HCT116 (cell line): ENCODE measurements around the gene ACSBG1. TPM values are rescaled to one million over a fixed set of nuclear protein-coding genes. Genes with fewer than 3 reads are reported as not detected.
"Not testable (repeated sequence)": the region's sequence is repeated elsewhere in the genome, so short reads cannot be mapped to it uniquely, and the experiment has no call there.

Source experiments
- ATAC-seq: fragments of 200-7000 bp; cut with Tn5 transposase; 2 replicates; pipeline ENCODE4 v1.9.1; 2020; ENCODE audit warnings: mild to moderate bottlenecking, moderate library complexity
- BruUV-seq: library from RNA; stranded (reverse); fragments of 400-500 nt; replicated peaks from 2 replicates; lab custom pipeline; 2021; lab: Mats Ljungman, UMichigan
- CTCF ChIA-PET: fragments of 300-600 bp; sonication (Branson Sonifier 250); formaldehyde crosslinking; loops from one replicate; lab custom pipeline; 2021; ENCODE audit warnings: antibody characterized with exemption; lab: Charles Lee
- POLR2A ChIA-PET: fragments of 300-600, 350-600 bp; sonication (Branson Sonifier 250); formaldehyde crosslinking; loops from one replicate; lab custom pipeline; 2021; ENCODE audit warnings: antibody characterized with exemption; lab: Charles Lee
- RAD21 ChIA-PET, 2 experiments: fragments of 300-600 bp; sonication (Branson Sonifier 250); formaldehyde crosslinking; loops; one replicate each; lab custom pipeline; 2023; ENCODE audit warnings: low total read pairs in 2 of 2; ENCODE audit not compliant: uncharacterized antibody in 2 of 2, unreplicated experiment in 2 of 2, low non-redundant PET in 1 of 2; lab: Charles Lee
- DNase-seq: peaks from one replicate; pipeline ENCODE4 v3.0.0-alpha.2; 2010; ENCODE audit warnings: low read depth, low spot score
- H2AFZ ChIP-seq: fragments of 200-600 bp; shearing (Covaris generic), sonication (generic); 2 replicates; pipeline ENCODE4 v1.6.1; 2017; ENCODE audit warnings: low read depth, mixed run types, mixed read lengths, antibody characterized with exemption, low read length; ENCODE audit not compliant: poor library complexity, severe bottlenecking
- H3K27ac ChIP-seq: 2 replicates; pipeline ENCODE4 v1.5.1; 2012; ENCODE audit warnings: low read depth, low read length
- H3K27me3 ChIP-seq: fragments of 200-600 bp; sonication (generic); 2 replicates; pipeline ENCODE4 v1.6.1; 2016; ENCODE audit warnings: mixed run types, low read length, mixed read lengths; ENCODE audit not compliant: insufficient read depth
- H3K36me3 ChIP-seq, 2 experiments: fragments of 200-500 bp in 1 of 2; fragments of 200-600 bp in 1 of 2; sonication (Bioruptor generic) in 1 of 2; sonication (generic) in 1 of 2; 2 replicates each; pipeline versions ENCODE4 v1.5.1 to v1.6.1; 2014 to 2016; ENCODE audit warnings: low read length in 2 of 2, inconsistent platforms in 1 of 2, mixed read lengths in 1 of 2, mixed run types in 1 of 2; ENCODE audit not compliant: insufficient read depth in 2 of 2, control insufficient read depth in 1 of 2
- H3K4me1 ChIP-seq, 2 experiments: fragments of 200-600 bp in 1 of 2; sonication (generic) in 1 of 2; 2 replicates each; pipeline versions ENCODE4 v1.5.1 to v1.6.1; 2012 to 2017; ENCODE audit warnings: low read length in 2 of 2, inconsistent platforms in 1 of 2, mild to moderate bottlenecking in 1 of 2, mixed read lengths in 1 of 2, mixed run types in 1 of 2, moderate library complexity in 1 of 2; ENCODE audit not compliant: insufficient read depth in 2 of 2, control insufficient read depth in 1 of 2
- H3K4me2 ChIP-seq: fragments of 200-600 bp; sonication (generic); 2 replicates; pipeline ENCODE4 v1.6.1; 2017; ENCODE audit warnings: mixed run types, low read length, mixed read lengths
- H3K4me3 ChIP-seq, 2 experiments: fragments of 200-600 bp in 1 of 2; sonication (generic) in 1 of 2; replicated peaks in 1 of 2; 2 replicates each; pipeline ENCODE4 v1.5.1; 2011 to 2016; ENCODE audit warnings: low read length in 2 of 2, control low read depth in 1 of 2, low read depth in 1 of 2, mild to moderate bottlenecking in 1 of 2, mixed read lengths in 1 of 2, mixed run types in 1 of 2
- H3K79me2 ChIP-seq: fragments of 200-600 bp; sonication (generic); 2 replicates; pipeline ENCODE4 v1.6.1; 2017; ENCODE audit warnings: mild to moderate bottlenecking, mixed run types, low read length, moderate library complexity, mixed read lengths; ENCODE audit not compliant: insufficient read depth
- H3K9ac ChIP-seq: fragments of 200-600 bp; sonication (generic); 2 replicates; pipeline ENCODE4 v1.6.1; 2016; ENCODE audit warnings: low read length, mixed read lengths
- H3K9me2 ChIP-seq: fragments of 200-600 bp; sonication (generic), shearing (Covaris generic); 2 replicates; pipeline ENCODE4 v1.6.1; 2017; ENCODE audit warnings: mixed run types, mild to moderate bottlenecking, moderate library complexity; ENCODE audit not compliant: insufficient read depth
- H3K9me3 ChIP-seq, 2 experiments: fragments of 200-500 bp in 1 of 2; fragments of 200-600 bp in 1 of 2; sonication (Bioruptor generic) in 1 of 2; sonication (generic) in 1 of 2; 2 replicates each; pipeline ENCODE4 v1.6.1; 2014 to 2017; ENCODE audit warnings: low read length in 2 of 2, mixed read lengths in 2 of 2, inconsistent platforms in 1 of 2, low read depth in 1 of 2, mild to moderate bottlenecking in 1 of 2, mixed run types in 1 of 2, moderate library complexity in 1 of 2; ENCODE audit not compliant: control insufficient read depth in 1 of 2, insufficient read depth in 1 of 2
- H4K20me1 ChIP-seq: fragments of 200-600 bp; sonication (generic), shearing (Covaris generic); 2 replicates; pipeline ENCODE4 v1.6.1; 2017; ENCODE audit warnings: mixed run types, mild to moderate bottlenecking, moderate library complexity; ENCODE audit not compliant: insufficient read depth
- CBX3 ChIP-seq: IDR thresholded peaks from 2 replicates; pipeline ENCODE4 v1.6.1; 2012; ENCODE audit warnings: low read depth
- CEBPB ChIP-seq: IDR thresholded peaks from 2 replicates; pipeline ENCODE4 v1.6.1; 2012; ENCODE audit warnings: low read depth
- EZH2 ChIP-seq: fragments of 200-600 bp; sonication (generic); IDR thresholded peaks from 2 replicates; pipeline ENCODE4 v1.6.1; 2017; ENCODE audit warnings: antibody characterized with exemption, mixed run types
- FOSL1 ChIP-seq: IDR thresholded peaks from 2 replicates; pipeline ENCODE4 v1.6.1; 2012; ENCODE audit warnings: low read depth
- MAX ChIP-seq: IDR thresholded peaks from 2 replicates; pipeline ENCODE4 v1.6.1; 2012
- POLR2A ChIP-seq: IDR thresholded peaks from 2 replicates; pipeline ENCODE4 v1.7.0; 2011; ENCODE audit warnings: borderline replicate concordance; ENCODE audit not compliant: insufficient read depth, insufficient read length; ENCODE audit errors: extremely low read depth
- ZFX ChIP-seq: fragments of 450-650 bp; IDR thresholded peaks from 2 replicates; pipeline ENCODE4 v1.6.1; 2017
- ZNF274 ChIP-seq: fragments of 200-500 bp; sonication (Bioruptor generic); IDR thresholded peaks from 2 replicates; pipeline ENCODE4 v1.6.1; 2014; ENCODE audit warnings: mild to moderate bottlenecking, low read depth, low read length, inconsistent platforms
- intact Hi-C: fragments of 100-400 bp; cut with micrococcal nuclease; formaldehyde crosslinking; loops from 2 replicates; pipeline ENCODE4 v1.10.0; 2022
- total RNA-seq: library from RNA; stranded (reverse); gene quantifications from one replicate; pipeline ENCODE4 v1.2.1, GENCODE V29; 2021; ENCODE audit not compliant: unreplicated experiment

Gene ACSBG1
- total RNA-seq, 1 experiment from 2014 or later: 0.71 TPM

GRCh38 chr15:78154955-78155354, 79.4 kb downstream of the ACSBG1 start (continued):
- no peak for TF ChIP-seq POLR2A
- no peak for TF ChIP-seq CEBPB
- TF ChIP-seq ZNF274: no peak
- TF ChIP-seq FOSL1: no peak
- no peak for TF ChIP-seq ZFX
- TF ChIP-seq CBX3: no peak
- TF ChIP-seq, all 23 proteins: peak for 0

- H3K36me3 ChIP-seq, CTCF ChIA-PET, H3K9me2 ChIP-seq, BruUV-seq, H3K9me3 ChIP-seq, intact Hi-C loops, H3K27me3 ChIP-seq, H4K20me1 ChIP-seq, RAD21 ChIA-PET, H3K9ac ChIP-seq, H2AFZ ChIP-seq, ATAC-seq, DNase-seq, H3K4me3 ChIP-seq, POLR2A ChIA-PET, H3K27ac ChIP-seq: not testable (repeated sequence)
- Histone ChIP-seq H3K4me2 (peak overlapping the region; percentile 89), H3K4me1 (peaks cover 4 to 36% of the 10 kb centered on the region in 2 experiments; a peak in 3 of 4 replicates), H3K79me2 (peaks cover 60% of the 10 kb centered on the region)
Measured at GRCh38 chr15:78151075-78151474, 83.3 kb downstream of the ACSBG1 start.

DNA sequence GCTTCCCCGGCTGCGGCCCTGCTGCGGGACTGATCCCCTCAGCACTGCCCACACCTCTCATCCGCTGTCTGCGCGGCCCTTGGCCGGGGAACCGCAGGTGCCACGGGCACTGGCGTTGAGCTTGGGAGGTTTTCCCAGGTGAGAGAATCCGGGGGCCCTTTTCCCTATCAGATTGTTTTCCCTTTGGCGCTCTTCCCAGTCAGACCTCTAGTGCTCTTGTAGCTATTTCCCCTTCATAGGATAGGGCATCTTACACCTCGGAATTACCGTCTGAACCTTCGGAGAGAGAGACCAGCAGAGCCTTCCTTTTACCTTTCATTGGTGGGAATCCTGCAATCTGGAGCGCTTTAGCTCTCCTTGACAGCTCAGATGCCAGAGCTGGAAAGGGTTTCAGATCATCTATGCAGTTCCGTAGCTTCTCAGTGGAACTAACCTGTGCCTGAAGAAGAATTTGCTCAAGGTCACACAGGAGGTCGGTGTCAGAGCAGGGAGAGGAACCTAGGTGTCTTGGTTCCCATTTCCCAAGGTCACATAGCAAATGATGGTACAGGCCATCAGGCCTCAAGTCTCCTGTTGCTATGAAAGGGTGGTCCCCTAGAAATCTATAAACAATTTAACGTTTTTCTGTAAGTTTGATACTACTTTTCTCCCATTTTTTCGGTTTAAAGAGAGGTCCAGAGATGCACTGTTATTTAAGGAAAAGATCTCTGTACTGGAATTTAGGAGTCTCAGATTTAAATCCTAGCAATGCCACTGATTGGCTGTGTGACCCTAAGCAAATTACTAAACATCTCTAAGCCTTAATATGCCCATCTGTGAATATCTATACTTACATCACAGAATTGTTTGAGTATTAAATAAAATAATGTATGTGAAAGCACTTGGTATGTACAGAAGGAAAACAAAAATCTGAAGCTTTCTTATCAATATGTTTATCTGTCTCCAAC, 84.3 kb downstream of the ACSBG1 start:
- Histone ChIP-seq H3K79me2 (peaks cover 52% of the 10 kb centered on the region), H2AFZ (no peak overlapping the region), H3K4me3 (peak overlapping the region; percentile 77 to 81), H3K4me1 (peaks cover 4 to 36% of the 10 kb centered on the region in 2 experiments; a peak in 3 of 4 replicates), H3K36me3 (no peaks in the 10 kb centered on the region), H3K27me3 (no peaks in the 10 kb centered on the region), H3K27ac (peak overlapping the region; percentile 74), H4K20me1 (no peaks in the 10 kb centered on the region), H3K4me2 (peak overlapping the region; percentile 89), H3K9ac (peak overlapping the region; percentile 78), H3K9me3 (no peaks in the 10 kb centered on the region), H3K9me2 (no peaks in the 10 kb centered on the region)
- RAD21 ChIA-PET: no interaction called here
- DNase-seq (no peak), ATAC-seq (no peak)
- no TSS peak for BruUV-seq
- TF ChIP-seq EZH2 (no peak), ZFX (peak; percentile 64), MAX (no peak)
- intact Hi-C loops: no loop called here
- POLR2A ChIA-PET: interaction anchor here (0.9 kb wide), 1 partner anchor 415 kb away, joined by 4 read pairs; the partner anchor contains the start of gene CHRNA5
- CTCF ChIA-PET: interaction anchor here (0.7 kb wide), 1 partner anchor 240 kb away, joined by 3 read pairs; no protein-coding TSS in a partner anchor
